BLaER1 (cell line): Measurements from ENCODE around the gene LHX3.

Source experiments
- H3K27ac ChIP-seq: shearing (Covaris generic); formaldehyde crosslinking; 2 replicates; pipeline ENCODE4 v1.8.1; 2022
- H3K27me3 ChIP-seq: shearing (Covaris generic); formaldehyde crosslinking; 2 replicates; pipeline ENCODE4 v1.8.1; 2022
- H3K36me3 ChIP-seq: shearing (Covaris generic); formaldehyde crosslinking; 2 replicates; pipeline ENCODE4 v1.8.1; 2022
- H3K4me1 ChIP-seq: shearing (Covaris generic); formaldehyde crosslinking; 2 replicates; pipeline ENCODE4 v1.8.1; 2022
- H3K4me2 ChIP-seq: shearing (Covaris generic); formaldehyde crosslinking; 2 replicates; pipeline ENCODE4 v1.8.1; 2022
- H3K4me3 ChIP-seq: shearing (Covaris generic); formaldehyde crosslinking; 2 replicates; pipeline ENCODE4 v1.8.1; 2022
- H3K9ac ChIP-seq: shearing (Covaris generic); formaldehyde crosslinking; 2 replicates; pipeline ENCODE4 v1.8.1; 2022
- H3K9me3 ChIP-seq: shearing (Covaris generic); formaldehyde crosslinking; 2 replicates; pipeline ENCODE4 v1.8.1; 2022
- H4K20me1 ChIP-seq: shearing (Covaris generic); formaldehyde crosslinking; 2 replicates; pipeline ENCODE4 v1.8.1; 2022
- Cebpa-rat ChIP-seq: shearing (Covaris generic); IDR thresholded peaks from 2 replicates; pipeline ENCODE4 v1.8.1; 2022

The LHX3 gene

DNA sequence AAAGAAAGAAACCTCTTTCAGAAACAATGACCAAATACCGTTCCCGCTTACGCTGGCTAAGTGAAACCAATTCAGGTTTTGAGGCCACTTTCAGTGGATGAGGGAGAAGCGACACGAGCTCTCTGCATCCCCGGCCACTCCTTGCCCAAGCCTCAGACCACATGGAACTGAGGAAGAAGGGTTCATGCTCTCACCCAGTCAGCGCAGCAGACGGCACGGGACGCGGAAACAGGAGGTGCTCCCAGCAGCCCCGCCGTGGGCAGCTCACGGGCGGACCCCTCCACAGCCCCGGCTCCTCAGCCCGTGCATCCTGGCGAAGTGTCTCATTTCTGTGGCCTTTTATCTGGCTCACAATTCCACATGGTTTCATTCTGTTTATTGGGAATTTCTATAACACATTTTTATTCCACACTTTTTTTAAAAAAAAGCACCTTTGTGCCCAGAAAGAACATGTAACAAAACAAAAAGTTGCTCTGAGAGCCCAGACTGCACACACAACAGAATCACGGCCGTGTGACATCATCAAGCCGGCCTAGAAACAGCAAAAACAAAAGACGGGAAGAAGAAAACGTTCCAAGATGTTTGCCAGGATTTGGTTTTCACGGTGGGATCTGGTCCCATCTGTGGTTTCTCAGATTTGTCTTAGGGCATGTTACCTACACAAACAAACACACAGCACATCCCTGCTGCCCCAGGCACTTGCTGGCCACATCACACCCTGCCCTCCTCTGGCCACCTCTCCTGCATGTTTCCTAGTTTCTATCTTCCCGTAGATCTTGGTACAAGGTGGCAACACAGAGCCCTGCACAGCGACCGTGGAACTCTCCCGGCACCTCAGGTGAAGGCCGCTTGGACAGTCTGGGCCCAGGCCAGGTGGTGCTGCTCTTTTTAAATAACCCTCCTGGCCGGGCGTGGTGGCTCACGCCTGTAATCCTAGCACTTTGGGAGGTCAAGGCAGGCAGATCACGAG lies 24.5 kb upstream of the LHX3 start:
- peaks cover 36% of the 10 kb centered on the region for H3K36me3 ChIP-seq
- H3K4me2 ChIP-seq: peak overlapping the region; percentile 94
- peaks cover 100% of the 10 kb centered on the region for H3K4me1 ChIP-seq
- H3K9ac ChIP-seq: peak overlapping the region; percentile 52
- no peaks in the 10 kb centered on the region for H3K27me3 ChIP-seq
- H3K27ac ChIP-seq: peak overlapping the region; percentile 63
- H3K4me3 ChIP-seq: no peak overlapping the region
- H4K20me1 ChIP-seq: peaks cover 85% of the 10 kb centered on the region
- no peaks in the 10 kb centered on the region for H3K9me3 ChIP-seq
- no peak for TF ChIP-seq Cebpa-rat

DNA sequence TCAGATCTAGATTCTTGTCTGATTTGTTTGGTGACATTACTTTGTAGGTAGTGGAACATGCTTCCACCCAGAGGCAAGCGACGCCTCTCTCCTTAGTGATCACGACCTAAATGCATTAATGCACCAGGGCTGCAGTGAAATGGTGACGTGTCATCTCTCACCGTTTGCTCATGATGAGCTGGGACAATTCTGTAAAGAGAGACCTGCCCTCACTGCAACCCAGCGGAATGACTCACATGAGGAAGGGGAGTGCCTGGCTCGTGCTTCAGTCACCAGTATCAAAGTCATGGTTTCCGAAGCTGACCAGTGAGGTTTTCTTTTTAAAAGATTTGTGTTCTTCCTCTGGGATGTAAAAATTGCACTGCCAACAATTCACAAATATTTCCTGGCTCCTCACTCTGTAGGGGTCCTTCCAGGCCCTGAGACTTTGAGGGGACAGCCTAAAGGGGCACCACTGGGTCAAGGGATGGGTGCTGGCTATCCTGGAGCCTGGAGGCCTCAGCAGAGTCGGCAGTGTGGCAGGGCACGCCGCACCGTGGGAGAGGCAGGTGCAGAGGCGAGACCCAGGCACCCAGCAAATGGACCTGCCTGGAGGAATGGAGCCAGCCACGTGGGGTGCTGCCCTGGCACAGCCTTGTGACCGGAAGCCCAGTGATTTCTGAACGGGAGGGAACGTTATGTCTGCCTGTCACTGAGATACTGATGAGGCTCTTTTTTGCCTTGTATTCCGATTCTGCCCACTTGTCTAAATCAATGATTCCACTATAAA lies 23.4 kb upstream of the LHX3 start:
- Histone ChIP-seq H3K36me3 (peaks cover 33% of the 10 kb centered on the region), H4K20me1 (peaks cover 74% of the 10 kb centered on the region), H3K27me3 (no peaks in the 10 kb centered on the region), H3K27ac (peak overlapping the region; percentile 63), H3K4me1 (peaks cover 100% of the 10 kb centered on the region), H3K9ac (peak overlapping the region; percentile 52; the same call in 1 of the 2 replicates), H3K9me3 (no peaks in the 10 kb centered on the region), H3K4me3 (no peak overlapping the region), H3K4me2 (peak overlapping the region; percentile 94)
- no peak for TF ChIP-seq Cebpa-rat

DNA sequence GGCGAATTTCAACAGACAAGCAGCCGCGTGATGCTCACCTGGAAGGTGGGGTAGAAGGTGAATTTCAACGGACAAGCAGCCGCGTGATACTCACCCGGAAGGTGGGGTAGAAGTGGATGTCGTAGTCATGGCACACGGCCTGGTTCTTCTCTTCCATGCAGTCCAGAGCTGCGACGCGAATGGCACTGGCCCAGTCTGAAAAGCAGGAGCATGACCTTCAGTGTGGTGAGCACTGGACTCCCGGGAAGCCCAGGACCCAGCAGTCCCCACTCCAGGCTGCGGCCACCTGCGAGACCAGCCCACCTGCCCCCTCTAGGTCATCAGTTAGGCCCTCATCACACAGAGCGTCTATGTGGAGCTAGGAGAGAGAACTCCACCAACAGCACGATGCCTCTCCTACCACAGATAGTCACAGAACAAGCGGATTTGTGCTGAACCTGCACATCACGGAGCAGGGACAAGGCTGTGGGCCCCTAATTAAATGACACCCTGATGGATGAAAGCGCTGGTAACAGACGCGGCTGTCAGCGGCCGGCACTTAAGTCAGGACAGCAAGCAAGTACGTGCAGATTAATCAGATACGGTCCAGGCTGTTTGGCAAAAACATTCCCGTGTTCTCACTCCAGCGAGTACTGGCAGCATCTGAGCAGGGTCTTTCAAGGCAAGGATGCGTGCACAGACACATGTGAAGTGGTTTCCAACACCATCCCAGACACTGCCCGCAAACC lies 21.9 kb upstream of the LHX3 start:
- Histone ChIP-seq H4K20me1 (peaks cover 69% of the 10 kb centered on the region), H3K4me3 (no peak overlapping the region), H3K36me3 (peaks cover 36% of the 10 kb centered on the region), H3K27ac (peak overlapping the region; percentile 90), H3K9ac (peak overlapping the region; percentile 79), H3K27me3 (no peaks in the 10 kb centered on the region), H3K4me2 (peak overlapping the region; percentile 94), H3K4me1 (peaks cover 100% of the 10 kb centered on the region), H3K9me3 (no peaks in the 10 kb centered on the region)
- no peak for TF ChIP-seq Cebpa-rat

DNA sequence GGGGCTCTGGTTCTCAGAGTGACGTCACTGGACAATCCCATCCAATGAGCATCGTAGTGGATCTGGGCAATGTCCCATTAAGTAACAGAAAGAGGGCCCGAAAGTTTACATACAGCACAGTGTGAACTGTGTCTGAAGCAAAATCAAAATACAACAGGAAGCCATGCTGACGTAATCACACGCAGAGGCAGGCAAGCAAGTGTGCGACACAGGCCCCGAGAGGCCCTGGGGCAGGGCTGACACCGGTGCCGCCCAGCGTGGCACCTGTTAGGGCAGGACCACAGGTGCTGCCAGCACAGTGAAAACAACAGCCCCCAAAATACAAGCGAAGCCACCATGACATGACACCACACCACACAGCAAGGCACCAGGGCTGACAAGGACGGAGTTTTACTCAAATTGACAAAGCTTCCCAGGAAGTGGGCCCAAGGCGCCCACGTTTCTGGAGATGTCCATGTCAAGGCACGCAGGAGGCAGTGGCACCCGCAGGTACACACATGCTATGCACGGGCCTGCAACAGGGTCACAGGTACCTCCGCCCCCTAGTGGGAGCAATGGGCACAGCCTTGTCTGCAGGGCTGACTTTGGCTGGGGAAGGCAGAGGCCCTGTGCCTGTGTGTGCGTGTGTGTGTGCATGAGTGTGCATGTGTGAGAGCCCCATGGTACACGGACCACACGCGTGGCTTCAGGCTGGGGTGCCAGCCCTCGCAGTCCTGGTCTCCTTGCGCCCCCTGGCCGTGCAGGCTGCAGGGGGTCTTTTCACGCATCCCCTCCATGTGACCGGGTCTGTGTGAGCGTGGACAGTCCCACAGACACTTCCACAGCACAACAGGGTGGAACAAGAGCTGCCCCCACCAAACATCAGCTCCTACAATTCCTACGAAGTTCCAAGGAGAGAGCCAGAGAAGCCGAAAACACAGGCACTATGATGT lies 21.1 kb upstream of the LHX3 start:
- H3K36me3 ChIP-seq: peaks cover 39% of the 10 kb centered on the region
- H3K9ac ChIP-seq: peak overlapping the region; percentile 79
- H3K27ac ChIP-seq: peak overlapping the region; percentile 90
- no peak for TF ChIP-seq Cebpa-rat
- H3K27me3 ChIP-seq: no peaks in the 10 kb centered on the region
- peak overlapping the region; percentile 94 for H3K4me2 ChIP-seq
- peaks cover 71% of the 10 kb centered on the region for H4K20me1 ChIP-seq
- peak overlapping the region; percentile 65 for H3K4me3 ChIP-seq
- H3K4me1 ChIP-seq: peaks cover 100% of the 10 kb centered on the region
- no peaks in the 10 kb centered on the region for H3K9me3 ChIP-seq

DNA sequence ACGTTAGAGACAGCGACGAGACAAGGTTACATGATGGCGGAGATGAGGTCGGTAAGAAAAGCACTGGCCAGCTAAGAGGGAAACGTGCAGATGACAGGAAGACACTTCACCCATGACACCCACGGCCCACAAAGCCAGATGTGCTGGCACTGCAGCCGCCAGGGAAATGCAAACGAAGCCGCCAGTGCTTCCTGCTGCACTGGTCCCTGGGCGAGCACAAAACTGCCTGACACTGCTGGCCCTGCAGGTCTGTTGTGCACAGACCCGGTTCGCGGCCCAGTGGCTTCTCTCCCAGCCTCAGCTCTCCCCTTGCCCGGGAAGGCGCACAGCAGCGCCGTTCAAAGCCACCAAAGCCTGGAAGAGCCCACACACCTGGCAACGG lies 20.4 kb upstream of the LHX3 start:
- Histone ChIP-seq H3K4me2 (peak overlapping the region; percentile 94), H4K20me1 (peaks cover 71% of the 10 kb centered on the region), H3K36me3 (peaks cover 37% of the 10 kb centered on the region), H3K27ac (peak overlapping the region; percentile 90), H3K4me3 (peak overlapping the region; percentile 65), H3K4me1 (peaks cover 100% of the 10 kb centered on the region), H3K9ac (peak overlapping the region; percentile 79), H3K27me3 (no peaks in the 10 kb centered on the region), H3K9me3 (no peaks in the 10 kb centered on the region)
- no peak for TF ChIP-seq Cebpa-rat

DNA sequence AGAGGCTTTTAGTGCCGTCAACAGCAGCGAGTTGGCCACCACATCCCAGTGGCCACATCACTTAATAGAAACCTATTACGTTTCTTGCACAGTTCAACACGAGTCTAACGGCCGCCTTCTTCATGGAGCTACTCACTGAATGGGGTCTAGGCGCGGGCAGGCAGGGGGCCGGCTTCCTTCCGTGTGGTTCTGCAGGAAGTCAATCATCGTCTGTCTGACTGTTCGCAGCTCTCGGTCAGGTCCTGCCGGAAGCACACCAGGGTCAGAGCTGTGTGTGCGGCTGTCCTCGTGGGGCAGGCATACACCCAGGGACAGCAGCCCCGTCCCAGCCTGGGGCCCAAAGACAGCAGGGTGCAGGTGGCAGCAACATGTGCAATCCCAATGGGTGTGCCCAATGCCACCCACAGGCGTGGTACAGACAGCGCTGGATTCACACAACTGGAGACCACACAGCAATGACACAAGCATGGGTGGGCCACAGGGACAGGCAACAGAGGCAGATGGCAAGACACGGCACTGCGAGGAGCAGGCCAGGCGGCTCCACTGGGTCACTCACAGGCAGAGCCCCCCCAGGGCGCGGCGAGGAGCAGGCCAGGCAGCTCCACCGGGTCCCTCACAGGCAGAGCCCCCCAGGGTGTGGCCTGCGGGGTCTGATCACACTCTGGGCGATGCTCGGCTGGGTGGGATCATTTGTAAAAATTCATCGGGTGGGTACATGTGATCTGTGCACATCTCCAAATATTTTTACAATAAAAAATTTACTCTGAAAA lies 19.1 kb upstream of the LHX3 start:
- peak overlapping the region; percentile 94 for H3K4me2 ChIP-seq
- TF ChIP-seq Cebpa-rat: no peak
- H3K27me3 ChIP-seq: no peaks in the 10 kb centered on the region
- H3K9me3 ChIP-seq: no peaks in the 10 kb centered on the region
- H3K4me3 ChIP-seq: peak overlapping the region; percentile 65
- peaks cover 27% of the 10 kb centered on the region for H3K36me3 ChIP-seq
- peak overlapping the region; percentile 90 for H3K27ac ChIP-seq
- peaks cover 100% of the 10 kb centered on the region for H3K4me1 ChIP-seq
- H3K9ac ChIP-seq: peak overlapping the region; percentile 79
- H4K20me1 ChIP-seq: peaks cover 71% of the 10 kb centered on the region

DNA sequence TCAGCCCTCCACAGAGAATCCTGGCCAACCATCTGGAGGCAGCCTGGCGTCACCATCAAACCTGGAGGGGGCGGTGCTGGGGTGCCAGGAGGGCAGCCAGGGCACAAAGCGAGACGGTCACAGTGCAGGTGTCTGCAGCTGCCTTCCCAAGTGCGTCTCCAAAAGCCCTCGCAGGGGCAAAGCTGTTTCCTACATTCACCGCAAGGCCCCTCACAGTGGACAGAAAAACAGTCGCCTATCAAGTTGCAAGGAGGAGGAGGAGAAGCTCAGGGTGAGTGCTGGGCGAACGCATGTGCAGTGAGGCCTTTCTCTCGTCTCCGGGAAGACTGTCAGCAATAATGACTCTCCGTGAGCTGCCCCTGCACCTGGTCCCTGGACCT lies 18.0 kb upstream of the LHX3 start:
- no peak for TF ChIP-seq Cebpa-rat
- Histone ChIP-seq H3K4me3 (peak overlapping the region; percentile 65), H3K9me3 (no peaks in the 10 kb centered on the region), H3K27me3 (no peaks in the 10 kb centered on the region), H3K27ac (peak overlapping the region; percentile 90), H3K4me2 (peak overlapping the region; percentile 94), H4K20me1 (peaks cover 71% of the 10 kb centered on the region), H3K36me3 (peaks cover 35% of the 10 kb centered on the region), H3K9ac (peak overlapping the region; percentile 79), H3K4me1 (peaks cover 100% of the 10 kb centered on the region)
